Right lobe of liver (tissue), 6 donors: ENCODE measurements around the gene ASB13. TPM values are rescaled to one million over a fixed set of nuclear protein-coding genes. Genes with fewer than 3 reads are reported as not detected.

Experiments
- ATAC-seq, 4 donors: fragments of 200-7000 bp; cut with Tn5 transposase; one replicate each; pipeline ENCODE4 v1.9.1; 2020; ENCODE audit warnings: mild to moderate bottlenecking in 4 of 4, moderate library complexity in 4 of 4
- DNase-seq, 3 donors: peaks; one replicate each; pipeline ENCODE4 v3.0.0-alpha.2; 2020
- H3K27ac ChIP-seq, 3 donors: fragments of 200-600 bp; one replicate each; pipeline ENCODE4 v1.8.0; 2022
- H3K27me3 ChIP-seq, 2 donors: fragments of 200-600 bp; one replicate each; pipeline ENCODE4 v1.8.0; 2022
- H3K36me3 ChIP-seq, 4 donors: fragments of 200-600 bp; sonication (generic) in 1 of 4; one replicate each; pipeline versions ENCODE4 v1.5.1 to v1.8.0; 2017 to 2022; ENCODE audit warnings: control low read depth in 1 of 4
- H3K4me1 ChIP-seq, 4 donors: fragments of 200-600 bp; sonication (generic) in 1 of 4; one replicate each; pipeline versions ENCODE4 v1.5.1 to v1.8.0; 2017 to 2022; ENCODE audit warnings: control low read depth in 1 of 4
- H3K4me3 ChIP-seq, 3 donors: fragments of 200-600 bp; one replicate each; pipeline ENCODE4 v1.8.0; 2022
- H3K9me3 ChIP-seq, 4 donors: fragments of 200-600 bp; sonication (generic) in 1 of 4; one replicate each; pipeline versions ENCODE4 v1.5.1 to v1.8.0; 2017 to 2022; ENCODE audit warnings: control low read depth in 1 of 4
- CTCF ChIP-seq, 4 donors: fragments of 200-600 bp in 3 of 4; fragments of 450-650 bp in 1 of 4; IDR thresholded peaks; one replicate each; pipeline versions ENCODE4 v1.5.1 to v1.8.0; 2016 to 2022; ENCODE audit warnings: antibody characterized with exemption in 4 of 4, mild to moderate bottlenecking in 2 of 4
- POLR2A ChIP-seq: fragments of 450-650 bp; IDR thresholded peaks from one replicate; pipeline ENCODE4 v1.6.1; 2017; ENCODE audit warnings: antibody characterized with exemption, mild to moderate bottlenecking
- WGBS: methylation state at CpG from one replicate; pipeline ENCODE4 v1.1.6; 2018; ENCODE audit warnings: low coverage, low lambda C conversion rate; ENCODE audit not compliant: insufficient coverage; ENCODE audit errors: missing lambda C conversion rate; 5-methylcytosine and 5-hydroxymethylcytosine counted together
- intact Hi-C, 2 donors: fragments of 100-400 bp; cut with DNase I; formaldehyde crosslinking; loops; one replicate each; pipeline versions ENCODE4 v1.11.2 to v1.14.1; 2022
- total RNA-seq, 6 experiments: library from RNA; depleted of rRNA in 2 of 6; stranded (reverse); fragments of >200 nt in 2 of 6; fragmentation: NEBNext Ultra II Directional in 3 of 6; extraction: Animal tissue kit (Norgen Biotek cat#: 25700) in 3 of 6; gene quantifications; one replicate each; pipeline versions ENCODE4 v1.1.0 to v1.2.4, GENCODE V29; 2016 to 2023
- donor health status: DM: no; HTN: yes; CAD: no.
- donor health status: DM: no; HTN: no; CAD: no.
- donor health status: DM: no; HTN: no; CAD: no.
- donor health status: DM: no; HTN: yes; CAD: no.
- donor health status: DM: no; HTN: yes; CAD: no.

Gene ASB13
- total RNA-seq, 6 experiments from 2014 or later: 19.7 to 117 (median 64.7) TPM

- peaks cover 0 to 67% (median 34%) of the 10 kb centered on the region in 4 donors for H3K4me1 ChIP-seq
- H3K27ac ChIP-seq: peak overlapping the region; percentile 13 to 74 (median 67)
- ATAC-seq: peak; percentile 42 to 52 (median 48)
- no peaks in the 10 kb centered on the region for H3K36me3 ChIP-seq
- no peak overlapping the region for H3K4me3 ChIP-seq
- TF ChIP-seq POLR2A (no peak), CTCF (IDR thresholded peaks at IDR 0.05) (peak; percentile 81 to 94 (median 86))
- intact Hi-C loops: loop anchor here in 1 of 2 donors (10.0 kb wide), 2 partner anchors 115 to 185 kb away; no protein-coding TSS in a partner anchor
- WGBS: 5% methylated on average over 7 of the region's 7 CpGs
- no peaks in the 10 kb centered on the region for H3K9me3 ChIP-seq
- DNase-seq: peak; percentile 67 to 87 (median 77)
- no peaks in the 10 kb centered on the region for H3K27me3 ChIP-seq
Observed at GRCh38 chr10:5629303-5630111, 36.9 kb downstream of the ASB13 start.

- Histone ChIP-seq H3K4me3 (no peak overlapping the region), H3K27me3 (no peaks in the 10 kb centered on the region), H3K4me1 (peaks cover 0 to 67% (median 34%) of the 10 kb centered on the region in 4 donors), H3K27ac (peak overlapping the region; percentile 13 to 74 (median 67)), H3K9me3 (no peaks in the 10 kb centered on the region), H3K36me3 (no peaks in the 10 kb centered on the region)
- DNase-seq: peak in 1 of 3 donors; percentile 14
- 18% methylated on average over 12 of the region's 15 CpGs for WGBS
- no peak for TF ChIP-seq POLR2A
- TF ChIP-seq CTCF (IDR thresholded peaks at IDR 0.05): no peak
- intact Hi-C loops: loop anchor here in 1 of 2 donors (10.0 kb wide), 1 partner anchor 184 kb away; no protein-coding TSS in a partner anchor
- ATAC-seq: peak in 1 of 4 donors; percentile 12
Observed at GRCh38 chr10:5628451-5629302, 37.7 kb downstream of the ASB13 start.

- WGBS: 31% methylated on average over 3 of the region's 7 CpGs
- H3K27ac ChIP-seq: peak overlapping the region; percentile 22 to 74 (median 67)
- H3K36me3 ChIP-seq: no peaks in the 10 kb centered on the region
- ATAC-seq (peak; percentile 5 to 27 (median 9)), DNase-seq (peak in 1 of 3 donors; percentile 70)
- H3K4me1 ChIP-seq: peaks cover 0 to 62% (median 29%) of the 10 kb centered on the region in 4 donors
- no peaks in the 10 kb centered on the region for H3K27me3 ChIP-seq
- H3K9me3 ChIP-seq: no peaks in the 10 kb centered on the region
- TF ChIP-seq CTCF (IDR thresholded peaks at IDR 0.05): no peak
- no peak for TF ChIP-seq POLR2A
- no peak overlapping the region for H3K4me3 ChIP-seq
- intact Hi-C loops: loop anchor here in 1 of 2 donors (10.0 kb wide), 1 partner anchor 183 kb away; no protein-coding TSS in a partner anchor
Observed at GRCh38 chr10:5627486-5628044, 38.8 kb downstream of the ASB13 start.
